WTC11 (cell line): ENCODE measurements around the gene MBNL1.

Experiments
- AFF4 ChIP-seq: sonication (generic); formaldehyde crosslinking; IDR thresholded peaks from 2 replicates; pipeline ENCODE4 v1.8.1; 2023; ENCODE audit warnings: mild to moderate bottlenecking, missing genetic modification reagents, borderline replicate concordance
- ARID4B ChIP-seq: sonication (generic); formaldehyde crosslinking; IDR thresholded peaks from 2 replicates; pipeline ENCODE4 v1.8.0; 2023; ENCODE audit warnings: missing genetic modification reagents, mild to moderate bottlenecking, borderline replicate concordance
- CREB1 ChIP-seq: sonication (generic); formaldehyde crosslinking; IDR thresholded peaks from 2 replicates; pipeline ENCODE4 v1.8.0; 2023; ENCODE audit warnings: mild to moderate bottlenecking, missing genetic modification reagents
- FOXP1 ChIP-seq: sonication (generic); formaldehyde crosslinking; IDR thresholded peaks from 2 replicates; pipeline ENCODE4 v1.8.0; 2022; ENCODE audit warnings: missing genetic modification reagents, mild to moderate bottlenecking, moderate library complexity, borderline replicate concordance
- MYBL2 ChIP-seq: sonication (generic); formaldehyde crosslinking; IDR thresholded peaks from 2 replicates; pipeline ENCODE4 v1.8.1; 2023; ENCODE audit warnings: mild to moderate bottlenecking, moderate library complexity, missing genetic modification reagents
- NFYB ChIP-seq: sonication (generic); formaldehyde crosslinking; conservative IDR thresholded peaks from 2 replicates; pipeline ENCODE4 v1.8.0; 2022; ENCODE audit warnings: low read depth, missing genetic modification reagents
- ZBTB21 ChIP-seq: sonication (generic); formaldehyde crosslinking; IDR thresholded peaks from 2 replicates; pipeline ENCODE4 v1.8.1; 2023; ENCODE audit warnings: mild to moderate bottlenecking, missing genetic modification reagents, borderline replicate concordance
- ZNF121 ChIP-seq: sonication (generic); formaldehyde crosslinking; IDR thresholded peaks from 2 replicates; pipeline ENCODE4 v1.8.0; 2023; ENCODE audit warnings: missing genetic modification reagents
- ZNF232 ChIP-seq: sonication (generic); formaldehyde crosslinking; IDR thresholded peaks from 2 replicates; pipeline ENCODE4 v1.8.0; 2022; ENCODE audit warnings: mild to moderate bottlenecking, missing genetic modification reagents
- ZNF512 ChIP-seq: sonication (generic); formaldehyde crosslinking; IDR thresholded peaks from 2 replicates; pipeline ENCODE4 v1.8.1; 2022; ENCODE audit warnings: missing genetic modification reagents, borderline replicate concordance
- TF ChIP-seq, protein P1 (sequence below): fragments of 200-600 bp; IDR thresholded peaks from 2 replicates; pipeline ENCODE4 v1.8.0; 2022; ENCODE audit warnings: antibody characterized with exemption
- TF ChIP-seq, protein P2 (sequence below): fragments of 250-450 bp; sonication (Bioruptor Pico); conservative IDR thresholded peaks from 2 replicates; pipeline ENCODE4 v1.9.0; 2021; ENCODE audit warnings: mild to moderate bottlenecking
- TF ChIP-seq, protein P3 (sequence below): sonication (generic); formaldehyde crosslinking; IDR thresholded peaks from 2 replicates; pipeline ENCODE4 v1.8.1; 2023; ENCODE audit warnings: mild to moderate bottlenecking, moderate library complexity, missing genetic modification reagents

DNA sequence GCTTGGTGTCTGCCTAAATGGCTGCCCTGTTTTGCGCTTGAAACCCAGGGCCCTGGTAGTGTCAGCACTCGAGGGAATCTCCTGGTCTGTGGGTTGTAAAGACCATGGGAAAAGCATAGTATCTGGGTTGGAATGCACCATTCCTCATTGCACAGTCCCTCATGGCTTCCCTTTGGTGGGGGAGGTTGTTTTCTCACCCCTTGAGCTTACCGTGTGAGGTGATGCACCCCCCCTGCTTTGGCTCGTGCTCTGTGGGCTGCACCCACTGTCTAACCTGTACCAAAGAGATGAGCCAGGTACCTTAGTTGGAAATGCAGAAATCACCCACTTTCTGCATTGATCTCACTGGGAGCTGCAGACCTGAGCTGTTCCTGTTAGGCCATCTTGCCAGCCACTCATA, 104.7 kb downstream of the MBNL1 start:
- TF ChIP-seq AFF4 (CRISPR knock-in tag) (no peak), CREB1 (CRISPR knock-in tag) (no peak), ZNF232 (CRISPR knock-in tag) (no peak), ZNF121 (CRISPR knock-in tag) (no peak), MYBL2 (CRISPR knock-in tag) (no peak), ARID4B (no peak), FOXP1 (CRISPR knock-in tag) (no peak), NFYB (CRISPR knock-in tag) (no peak), ZNF512 (CRISPR knock-in tag) (no peak), ZBTB21 (no peak)
- TF ChIP-seq, protein P1, sequence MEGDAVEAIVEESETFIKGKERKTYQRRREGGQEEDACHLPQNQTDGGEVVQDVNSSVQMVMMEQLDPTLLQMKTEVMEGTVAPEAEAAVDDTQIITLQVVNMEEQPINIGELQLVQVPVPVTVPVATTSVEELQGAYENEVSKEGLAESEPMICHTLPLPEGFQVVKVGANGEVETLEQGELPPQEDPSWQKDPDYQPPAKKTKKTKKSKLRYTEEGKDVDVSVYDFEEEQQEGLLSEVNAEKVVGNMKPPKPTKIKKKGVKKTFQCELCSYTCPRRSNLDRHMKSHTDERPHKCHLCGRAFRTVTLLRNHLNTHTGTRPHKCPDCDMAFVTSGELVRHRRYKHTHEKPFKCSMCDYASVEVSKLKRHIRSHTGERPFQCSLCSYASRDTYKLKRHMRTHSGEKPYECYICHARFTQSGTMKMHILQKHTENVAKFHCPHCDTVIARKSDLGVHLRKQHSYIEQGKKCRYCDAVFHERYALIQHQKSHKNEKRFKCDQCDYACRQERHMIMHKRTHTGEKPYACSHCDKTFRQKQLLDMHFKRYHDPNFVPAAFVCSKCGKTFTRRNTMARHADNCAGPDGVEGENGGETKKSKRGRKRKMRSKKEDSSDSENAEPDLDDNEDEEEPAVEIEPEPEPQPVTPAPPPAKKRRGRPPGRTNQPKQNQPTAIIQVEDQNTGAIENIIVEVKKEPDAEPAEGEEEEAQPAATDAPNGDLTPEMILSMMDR, result no peak
- TF ChIP-seq, protein P2, sequence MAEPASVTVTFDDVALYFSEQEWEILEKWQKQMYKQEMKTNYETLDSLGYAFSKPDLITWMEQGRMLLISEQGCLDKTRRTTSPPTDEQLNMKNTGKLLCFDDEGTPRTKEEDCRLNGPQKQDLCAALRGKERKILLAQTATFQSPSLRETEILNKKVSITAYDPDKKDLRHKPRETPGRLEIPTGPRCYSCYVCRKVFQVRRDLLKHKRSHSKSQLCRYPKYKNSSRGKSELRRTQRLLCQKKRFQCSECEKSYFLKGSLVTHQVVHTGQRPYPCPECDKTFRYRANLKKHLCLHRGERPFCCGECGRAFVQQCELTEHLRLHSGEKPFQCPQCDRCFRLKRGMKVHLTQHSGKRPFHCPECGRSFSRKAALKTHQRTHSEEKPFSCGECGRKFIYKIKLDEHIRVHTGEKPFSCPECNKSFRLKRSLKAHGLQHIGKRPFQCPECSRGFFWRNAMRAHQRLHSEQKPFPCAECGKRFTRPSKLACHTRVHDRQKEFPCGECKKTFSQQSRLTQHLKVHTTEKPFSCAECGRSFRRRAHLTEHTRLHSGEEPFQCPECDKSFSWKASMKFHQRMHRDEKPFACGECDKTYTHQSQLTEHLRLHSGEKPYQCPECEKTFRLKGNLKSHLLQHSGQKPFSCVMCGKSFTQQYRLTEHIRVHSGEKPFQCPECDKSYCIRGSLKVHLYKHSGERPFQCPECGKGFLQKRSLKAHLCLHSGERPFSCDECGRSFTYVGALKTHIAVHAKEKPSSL (CRISPR knock-in tag), result no peak
- TF ChIP-seq, protein P3, sequence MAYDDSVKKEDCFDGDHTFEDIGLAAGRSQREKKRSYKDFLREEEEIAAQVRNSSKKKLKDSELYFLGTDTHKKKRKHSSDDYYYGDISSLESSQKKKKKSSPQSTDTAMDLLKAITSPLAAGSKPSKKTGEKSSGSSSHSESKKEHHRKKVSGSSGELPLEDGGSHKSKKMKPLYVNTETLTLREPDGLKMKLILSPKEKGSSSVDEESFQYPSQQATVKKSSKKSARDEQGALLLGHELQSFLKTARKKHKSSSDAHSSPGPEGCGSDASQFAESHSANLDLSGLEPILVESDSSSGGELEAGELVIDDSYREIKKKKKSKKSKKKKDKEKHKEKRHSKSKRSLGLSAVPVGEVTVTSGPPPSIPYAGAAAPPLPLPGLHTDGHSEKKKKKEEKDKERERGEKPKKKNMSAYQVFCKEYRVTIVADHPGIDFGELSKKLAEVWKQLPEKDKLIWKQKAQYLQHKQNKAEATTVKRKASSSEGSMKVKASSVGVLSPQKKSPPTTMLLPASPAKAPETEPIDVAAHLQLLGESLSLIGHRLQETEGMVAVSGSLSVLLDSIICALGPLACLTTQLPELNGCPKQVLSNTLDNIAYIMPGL (CRISPR knock-in tag), result no peak
